HepG2 (cell line): ENCODE measurements around the gene SHF. TPM values are rescaled to one million over a fixed set of nuclear protein-coding genes. Genes with fewer than 3 reads are reported as not detected.
A peak's percentile ranks its signal among the peaks of the same experiment; 100 is the strongest.

ENCODE experiments used
- ARID5B ChIP-seq: IDR thresholded peaks from 2 replicates; pipeline ENCODE4 v1.4.0; 2020; ENCODE audit warnings: mild to moderate bottlenecking, missing genetic modification reagents
- MIXL1 ChIP-seq: IDR thresholded peaks from 2 replicates; pipeline ENCODE4 v1.6.1; 2016
- SMYD3 ChIP-seq: sonication (generic); formaldehyde crosslinking; IDR thresholded peaks from 2 replicates; pipeline ENCODE4 v1.8.1; 2023; ENCODE audit warnings: mild to moderate bottlenecking, missing genetic modification reagents
- ZNF407 ChIP-seq: sonication (generic); formaldehyde crosslinking; IDR thresholded peaks from one replicate; pipeline ENCODE4 v1.5.1; 2020; ENCODE audit warnings: mild to moderate bottlenecking, missing genetic modification reagents; ENCODE audit errors: not compliant biosample characterization
- ZNF512B ChIP-seq: sonication (generic); formaldehyde crosslinking; IDR thresholded peaks from 2 replicates; pipeline ENCODE4 v1.5.1; 2020; ENCODE audit warnings: missing genetic modification reagents, mild to moderate bottlenecking, borderline replicate concordance
- ZNF646 ChIP-seq: sonication (generic); formaldehyde crosslinking; IDR thresholded peaks from 2 replicates; pipeline ENCODE4 v1.9.0; 2021; ENCODE audit warnings: mild to moderate bottlenecking, missing genetic modification reagents
- polyA plus RNA-seq, 8 experiments: library from polyadenylated mRNA; depleted of rRNA in 3 of 8; stranded (reverse) in 7 of 8; unstranded in 1 of 8; fragments of >200 nt; fragmentation: Illumina TruSeq in 4 of 8; extraction: Trizol in 4 of 8; gene quantifications; 2 replicates each; pipeline versions ENCODE4 v1.2.1 to v1.2.3, GENCODE V29; 2011 to 2016; ENCODE audit warnings: low read depth in 4 of 8, missing spikeins in 1 of 8, mixed read lengths in 1 of 8; ENCODE audit not compliant: insufficient read depth in 1 of 8
- total RNA-seq, 5 experiments: library from RNA; depleted of rRNA; stranded (reverse); fragments of >200 nt; fragmentation: Illumina TruSeq; extraction: Trizol; gene quantifications; 2 replicates each; pipeline ENCODE4 v1.2.3, GENCODE V29; 2016; ENCODE audit warnings: low read depth in 1 of 5

Gene SHF
- total and polyA plus RNA-seq, 2 of the 13 experiments (the other 11 are each of a cell fraction or from before 2014, with no cell fraction given) = 20.9 to 25.5 TPM

- TF ChIP-seq ZNF512B (CRISPR knock-in tag) (no peak), ZNF646 (CRISPR knock-in tag) (no peak), ZNF407 (no peak), MIXL1 (CRISPR knock-in tag) (peak; percentile 70; the same call in 1 of the 2 replicates), ARID5B (CRISPR knock-in tag) (0 out of 2 replicates have a peak, but pooled peaks have one; percentile 48), SMYD3 (no peak)
Measured at GRCh38 chr15:45118131-45118588, 69.6 kb downstream of the SHF start (continued).
